Ishikawa (cell line): ENCODE results near the gene HTR3D.

Experiments used
- CEBPB ChIP-seq: IDR thresholded peaks from 2 replicates; pipeline ENCODE4 v1.6.1; 2012
- CREB1 ChIP-seq: IDR thresholded peaks from 2 replicates; pipeline ENCODE4 v1.6.1; 2012; ENCODE audit warnings: low read depth
- EGR1 ChIP-seq: IDR thresholded peaks from 2 replicates; pipeline ENCODE4 v1.6.1; 2012
- EP300 ChIP-seq: IDR thresholded peaks from 2 replicates; pipeline ENCODE4 v1.6.1; 2012; ENCODE audit warnings: borderline replicate concordance
- FOXM1 ChIP-seq: IDR thresholded peaks from 2 replicates; pipeline ENCODE4 v1.6.1; 2012; ENCODE audit warnings: low read depth, borderline replicate concordance
- MAX ChIP-seq: IDR thresholded peaks from 2 replicates; pipeline ENCODE4 v1.6.1; 2012
- NFIC ChIP-seq: IDR thresholded peaks from 2 replicates; pipeline ENCODE4 v1.6.1; 2012
- RAD21 ChIP-seq: IDR thresholded peaks from 2 replicates; pipeline ENCODE4 v1.6.1; 2012; ENCODE audit warnings: low read depth
- REST ChIP-seq: IDR thresholded peaks from 2 replicates; pipeline ENCODE4 v1.6.1; 2012; ENCODE audit warnings: low read depth, mild to moderate bottlenecking
- TAF1 ChIP-seq: IDR thresholded peaks from 2 replicates; pipeline ENCODE4 v1.6.1; 2012; ENCODE audit warnings: low read depth, mild to moderate bottlenecking
- TCF12 ChIP-seq: IDR thresholded peaks from 2 replicates; pipeline ENCODE4 v1.6.1; 2012; ENCODE audit warnings: low read depth
- TEAD4 ChIP-seq: IDR thresholded peaks from 2 replicates; pipeline ENCODE4 v1.6.1; 2012
- USF1 ChIP-seq: IDR thresholded peaks from 2 replicates; pipeline ENCODE4 v1.6.1; 2012
- YY1 ChIP-seq: IDR thresholded peaks from 2 replicates; pipeline ENCODE4 v1.6.1; 2012; ENCODE audit warnings: low read depth
- ZBTB7A ChIP-seq: IDR thresholded peaks from 2 replicates; pipeline ENCODE4 v1.6.1; 2012; ENCODE audit warnings: low read depth

The HTR3D gene

GRCh38 chr3:184067573-184068055, 36.1 kb downstream of the HTR3D start:
- no peak for TF ChIP-seq REST
- no peak for TF ChIP-seq FOXM1
- no peak for TF ChIP-seq RAD21
- no peak for TF ChIP-seq NFIC
- TF ChIP-seq USF1 = no peak
- TF ChIP-seq YY1 = no peak
- no peak for TF ChIP-seq TCF12
- TF ChIP-seq EP300 = no peak
- no peak for TF ChIP-seq TEAD4
- no peak for TF ChIP-seq CREB1
- TF ChIP-seq ZBTB7A = no peak
- TF ChIP-seq TAF1 = no peak
- no peak for TF ChIP-seq EGR1
- TF ChIP-seq CEBPB = no peak

- TF ChIP-seq EP300 (no peak), FOXM1 (no peak), TCF12 (no peak), MAX (no peak), USF1 (no peak), CEBPB (no peak), RAD21 (no peak), YY1 (no peak), EGR1 (no peak), REST (no peak), TEAD4 (no peak), NFIC (no peak), CREB1 (no peak), ZBTB7A (no peak), TAF1 (no peak)
Measured at GRCh38 chr3:184068344-184068743, 36.8 kb downstream of the HTR3D start.

- TF ChIP-seq TEAD4 (no peak), RAD21 (no peak), CREB1 (no peak), REST (no peak)
Measured at GRCh38 chr3:184073621-184074020, 42.1 kb downstream of the HTR3D start.

- TF ChIP-seq YY1 (no peak), CREB1 (no peak), USF1 (no peak), TAF1 (no peak), RAD21 (no peak), EP300 (no peak), NFIC (no peak), TCF12 (no peak), MAX (no peak), FOXM1 (no peak), TEAD4 (no peak), EGR1 (no peak)
Measured at GRCh38 chr3:184075901-184076300, 44.4 kb downstream of the HTR3D start.
